ENCODE data around the gene HSD17B4.
"Not testable (repeated sequence)": the region's sequence is repeated elsewhere in the genome, so short reads cannot be mapped to it uniquely, and the experiment has no call there.

Gene HSD17B4

DNA sequence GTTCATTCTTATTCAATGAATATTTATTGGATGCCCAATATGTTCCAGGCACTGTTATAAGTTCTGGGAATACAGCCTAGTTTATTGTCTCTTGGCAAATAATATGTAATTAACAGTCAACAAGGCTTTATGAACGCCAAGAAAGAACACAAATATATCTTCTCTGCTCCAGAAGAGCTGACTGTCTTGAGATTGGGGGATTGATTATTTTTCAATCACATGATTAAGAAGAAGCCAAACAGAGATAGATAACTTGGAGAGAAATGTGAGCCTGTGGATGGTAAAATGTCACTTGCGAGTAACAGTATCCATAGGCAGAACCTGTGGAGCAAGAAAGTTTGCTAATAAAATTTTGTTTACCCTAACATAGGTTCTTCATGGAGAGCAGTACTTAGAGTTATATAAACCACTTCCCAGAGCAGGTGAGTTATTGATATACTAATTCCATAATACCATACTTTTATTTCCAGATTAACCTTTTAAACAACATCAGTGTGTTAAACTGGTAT lies 49.4 kb downstream of the HSD17B4 start:
- in situ Hi-C loops (cut with HindIII; ENCODE audit: low pct_ligation_motif_present, low sequenced_read_pairs): no loop called here
- TF ChIP-seq, protein P1, sequence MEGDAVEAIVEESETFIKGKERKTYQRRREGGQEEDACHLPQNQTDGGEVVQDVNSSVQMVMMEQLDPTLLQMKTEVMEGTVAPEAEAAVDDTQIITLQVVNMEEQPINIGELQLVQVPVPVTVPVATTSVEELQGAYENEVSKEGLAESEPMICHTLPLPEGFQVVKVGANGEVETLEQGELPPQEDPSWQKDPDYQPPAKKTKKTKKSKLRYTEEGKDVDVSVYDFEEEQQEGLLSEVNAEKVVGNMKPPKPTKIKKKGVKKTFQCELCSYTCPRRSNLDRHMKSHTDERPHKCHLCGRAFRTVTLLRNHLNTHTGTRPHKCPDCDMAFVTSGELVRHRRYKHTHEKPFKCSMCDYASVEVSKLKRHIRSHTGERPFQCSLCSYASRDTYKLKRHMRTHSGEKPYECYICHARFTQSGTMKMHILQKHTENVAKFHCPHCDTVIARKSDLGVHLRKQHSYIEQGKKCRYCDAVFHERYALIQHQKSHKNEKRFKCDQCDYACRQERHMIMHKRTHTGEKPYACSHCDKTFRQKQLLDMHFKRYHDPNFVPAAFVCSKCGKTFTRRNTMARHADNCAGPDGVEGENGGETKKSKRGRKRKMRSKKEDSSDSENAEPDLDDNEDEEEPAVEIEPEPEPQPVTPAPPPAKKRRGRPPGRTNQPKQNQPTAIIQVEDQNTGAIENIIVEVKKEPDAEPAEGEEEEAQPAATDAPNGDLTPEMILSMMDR (IDR thresholded peaks at IDR 0.05; ENCODE audit: low read depth, low read length, missing control alignments): no peak
- no peak overlapping the region for H3K4me3 ChIP-seq (ENCODE audit: low read depth, low read length)
- no peak overlapping the region for H3K27ac ChIP-seq
- peaks cover 7% of the 10 kb centered on the region for H3K36me3 ChIP-seq (replicated peaks)
- DNase-seq: no peak
- H3K27me3 ChIP-seq (replicated peaks): no peaks in the 10 kb centered on the region

DNA sequence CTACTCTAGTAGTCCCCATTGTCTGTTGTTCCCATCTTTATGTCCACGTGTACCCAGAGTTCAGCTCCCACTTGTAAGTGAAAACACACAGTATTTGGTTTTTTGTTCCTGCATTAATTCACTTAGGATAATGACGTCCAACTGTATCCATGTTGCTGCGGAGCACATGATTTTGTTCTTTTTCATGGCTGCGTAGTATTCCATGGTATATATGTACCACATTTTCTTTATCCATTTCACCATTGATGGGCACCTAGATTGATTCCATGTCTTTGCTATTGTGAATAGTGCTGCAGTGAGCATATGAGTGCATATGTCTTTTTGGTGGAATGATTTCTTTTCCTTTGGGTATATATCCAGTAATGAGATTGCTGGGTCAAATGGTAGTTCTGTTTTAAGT lies 51.6 kb downstream of the HSD17B4 start:
- H3K36me3 ChIP-seq (replicated peaks); H3K27ac ChIP-seq; DNase-seq; H3K4me3 ChIP-seq (ENCODE audit: low read depth, low read length); in situ Hi-C loops (cut with HindIII; ENCODE audit: low pct_ligation_motif_present, low sequenced_read_pairs); H3K27me3 ChIP-seq (replicated peaks): not testable (repeated sequence)

DNA sequence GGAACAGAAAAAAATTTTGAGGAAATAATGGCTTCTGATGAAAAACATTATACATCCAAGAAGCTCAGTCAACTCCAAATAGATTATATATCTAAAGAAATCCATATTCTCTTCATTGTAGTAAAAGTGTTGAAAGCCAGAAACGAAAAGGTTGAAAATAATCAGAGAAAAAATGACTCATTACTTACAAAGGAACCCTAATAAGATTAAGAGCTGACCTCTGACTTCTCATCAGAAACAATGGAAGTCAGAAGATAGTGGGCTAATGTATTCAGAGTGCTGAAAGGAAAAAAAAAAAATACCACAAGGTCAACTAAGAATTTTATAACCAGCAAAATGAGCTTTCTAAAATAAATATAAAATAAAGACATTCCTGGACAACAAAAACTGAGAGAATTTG lies 60.0 kb downstream of the HSD17B4 start:
- in situ Hi-C loops (cut with HindIII; ENCODE audit: low pct_ligation_motif_present, low sequenced_read_pairs): no loop called here
- H3K27ac ChIP-seq: no peak overlapping the region
- no peak for DNase-seq
- H3K27me3 ChIP-seq (replicated peaks): no peaks in the 10 kb centered on the region
- TF ChIP-seq, protein P1 (IDR thresholded peaks at IDR 0.05; ENCODE audit: low read depth, low read length, missing control alignments): no peak
- H3K4me3 ChIP-seq (ENCODE audit: low read depth, low read length): no peak overlapping the region
- no peaks in the 10 kb centered on the region for H3K36me3 ChIP-seq (replicated peaks)

DNA sequence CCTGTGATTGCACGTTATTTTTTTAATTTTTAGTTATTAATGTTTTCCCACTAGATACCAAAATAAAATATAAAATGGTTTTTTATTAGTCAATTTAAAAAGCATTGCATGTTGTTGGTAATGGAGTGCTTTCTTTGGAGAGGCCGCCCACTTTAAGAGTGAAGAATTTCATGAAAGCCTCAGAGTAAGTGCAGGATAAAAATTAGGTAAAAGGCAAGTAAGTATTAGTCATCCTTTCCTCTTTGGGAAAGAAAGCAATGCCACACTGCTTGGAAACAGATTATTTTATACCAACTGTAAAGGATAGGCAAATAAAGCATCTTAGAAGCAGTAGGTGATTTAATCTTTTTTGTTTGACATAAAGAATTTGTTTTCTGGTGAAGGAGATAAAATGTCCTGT lies 62.9 kb downstream of the HSD17B4 start:
- DNase-seq: peak; percentile 12
- Histone ChIP-seq H3K36me3 (replicated peaks) (peaks cover 3% of the 10 kb centered on the region), H3K4me3 (ENCODE audit: low read depth, low read length) (no peak overlapping the region), H3K27me3 (replicated peaks) (no peaks in the 10 kb centered on the region), H3K27ac (no peak overlapping the region)
- in situ Hi-C loops (cut with HindIII; ENCODE audit: low pct_ligation_motif_present, low sequenced_read_pairs): no loop called here
- TF ChIP-seq, protein P1 (IDR thresholded peaks at IDR 0.05; ENCODE audit: low read depth, low read length, missing control alignments): no peak

- in situ Hi-C loops (cut with HindIII; ENCODE audit: low pct_ligation_motif_present, low sequenced_read_pairs); H3K27me3 ChIP-seq (replicated peaks); H3K4me3 ChIP-seq (ENCODE audit: low read depth, low read length); H3K27ac ChIP-seq; H3K36me3 ChIP-seq (replicated peaks); DNase-seq: not testable (repeated sequence)
Observed at GRCh38 chr5:119517115-119517514, 64.8 kb downstream of the HSD17B4 start.

- Histone ChIP-seq H3K4me3 (ENCODE audit: low read depth, low read length) (no peak overlapping the region), H3K27me3 (replicated peaks) (no peaks in the 10 kb centered on the region), H3K27ac (no peak overlapping the region), H3K36me3 (replicated peaks) (peaks cover 3% of the 10 kb centered on the region)
- in situ Hi-C loops (cut with HindIII; ENCODE audit: low pct_ligation_motif_present, low sequenced_read_pairs): no loop called here
- TF ChIP-seq, protein P1 (IDR thresholded peaks at IDR 0.05; ENCODE audit: low read depth, low read length, missing control alignments): no peak
- DNase-seq: no peak
Observed at GRCh38 chr5:119521232-119521631, 68.9 kb downstream of the HSD17B4 start.

GRCh38 chr5:119522841-119523240 lies 70.5 kb downstream of the HSD17B4 start:
- H3K36me3 ChIP-seq (replicated peaks): peaks cover 3% of the 10 kb centered on the region
- in situ Hi-C loops (cut with HindIII; ENCODE audit: low pct_ligation_motif_present, low sequenced_read_pairs): no loop called here
- no peak overlapping the region for H3K4me3 ChIP-seq (ENCODE audit: low read depth, low read length)
- TF ChIP-seq, protein P1 (IDR thresholded peaks at IDR 0.05; ENCODE audit: low read depth, low read length, missing control alignments): no peak
- no peak for DNase-seq
- no peaks in the 10 kb centered on the region for H3K27me3 ChIP-seq (replicated peaks)
- H3K27ac ChIP-seq: no peak overlapping the region

Data from brain microvascular endothelial cell (primary cell).